Neural crest cell (in vitro differentiated cells): ENCODE data around the gene SLC4A7. TPM values are rescaled to one million over a fixed set of nuclear protein-coding genes. Genes with fewer than 3 reads are reported as not detected.

Experiments used
- DNase-seq: peaks from one replicate; pipeline ENCODE4 v3.0.0; 2021; ENCODE audit warnings: low read depth, mixed read lengths, low spot score
- H3K27ac Mint-ChIP-seq: one replicate; pipeline ENCODE4 v1.8.0; 2021; ENCODE audit warnings: mild to moderate bottlenecking, mixed read lengths; ENCODE audit not compliant: unreplicated experiment
- H3K27me3 Mint-ChIP-seq: 2 replicates; pipeline ENCODE4 v1.8.0; 2021; ENCODE audit warnings: low read depth, mild to moderate bottlenecking, mixed read lengths
- H3K36me3 Mint-ChIP-seq: 2 replicates; pipeline ENCODE4 v1.8.0; 2021; ENCODE audit warnings: low read depth, mild to moderate bottlenecking, mixed read lengths
- H3K4me1 Mint-ChIP-seq: 2 replicates; pipeline ENCODE4 v1.8.0; 2021; ENCODE audit warnings: mixed read lengths
- H3K4me3 Mint-ChIP-seq: one replicate; pipeline ENCODE4 v1.8.0; 2021; ENCODE audit warnings: mild to moderate bottlenecking, mixed read lengths
- H3K9me3 Mint-ChIP-seq: 2 replicates; pipeline ENCODE4 v1.8.0; 2021; ENCODE audit warnings: mixed read lengths
- CTCF ChIP-seq: fragments of 200-600 bp; sonication (generic); conservative IDR thresholded peaks from 2 replicates; pipeline ENCODE4 v1.5.0; 2021; ENCODE audit warnings: antibody characterized with exemption, mild to moderate bottlenecking
- total RNA-seq: library from RNA; stranded (reverse); gene quantifications from 2 replicates; pipeline ENCODE4 v1.2.1, GENCODE V29; 2021

SLC4A7 gene
- total RNA-seq, 1 donor from 2014 or later, result 63.9 TPM

- Mint-ChIP-seq H3K27me3 (no peaks in the 10 kb centered on the region), H3K4me1 (no peaks in the 10 kb centered on the region), H3K36me3 (no peaks in the 10 kb centered on the region), H3K4me3 (no peak overlapping the region), H3K9me3 (no peaks in the 10 kb centered on the region), H3K27ac (no peak overlapping the region)
- no peak for TF ChIP-seq CTCF
- DNase-seq, result no peak
Observed at GRCh38 chr3:27526614-27527315, 42.6 kb upstream of the SLC4A7 start.

GRCh38 chr3:27521872-27522265 lies 37.7 kb upstream of the SLC4A7 start:
- H3K36me3 Mint-ChIP-seq, result no peaks in the 10 kb centered on the region
- DNase-seq, result no peak
- TF ChIP-seq CTCF, result no peak
- H3K4me1 Mint-ChIP-seq, result no peaks in the 10 kb centered on the region
- H3K27ac Mint-ChIP-seq, result no peak overlapping the region
- no peaks in the 10 kb centered on the region for H3K27me3 Mint-ChIP-seq
- H3K4me3 Mint-ChIP-seq, result no peak overlapping the region
- peaks cover 2% of the 10 kb centered on the region for H3K9me3 Mint-ChIP-seq

GRCh38 chr3:27521179-27521871 lies 37.1 kb upstream of the SLC4A7 start:
- no peak overlapping the region for H3K4me3 Mint-ChIP-seq
- no peaks in the 10 kb centered on the region for H3K27me3 Mint-ChIP-seq
- no peak for DNase-seq
- no peak for TF ChIP-seq CTCF
- H3K4me1 Mint-ChIP-seq, result no peaks in the 10 kb centered on the region
- H3K9me3 Mint-ChIP-seq, result peaks cover 2% of the 10 kb centered on the region
- no peaks in the 10 kb centered on the region for H3K36me3 Mint-ChIP-seq
- H3K27ac Mint-ChIP-seq, result peak overlapping the region; percentile 51

- DNase-seq, result no peak
- H3K27ac Mint-ChIP-seq, result peak overlapping the region; percentile 96
- TF ChIP-seq CTCF, result no peak
Observed at GRCh38 chr3:27511724-27512422, 27.7 kb upstream of the SLC4A7 start.

GRCh38 chr3:27509376-27509775 lies 25.2 kb upstream of the SLC4A7 start:
- Mint-ChIP-seq H3K36me3 (no peaks in the 10 kb centered on the region), H3K27me3 (no peaks in the 10 kb centered on the region), H3K4me3 (no peak overlapping the region), H3K27ac (no peak overlapping the region), H3K4me1 (peaks cover 18% of the 10 kb centered on the region), H3K9me3 (no peaks in the 10 kb centered on the region)
- no peak for DNase-seq
- TF ChIP-seq CTCF, result no peak

More at GRCh38 chr3:27511724-27512422, 27.7 kb upstream of the SLC4A7 start:
- no peaks in the 10 kb centered on the region for H3K36me3 Mint-ChIP-seq
- no peaks in the 10 kb centered on the region for H3K27me3 Mint-ChIP-seq
- peaks cover 18% of the 10 kb centered on the region for H3K4me1 Mint-ChIP-seq
- H3K4me3 Mint-ChIP-seq, result no peak overlapping the region
- H3K9me3 Mint-ChIP-seq, result no peaks in the 10 kb centered on the region
